Suprapubic skin (tissue), 3 donors: ENCODE results near the gene UHRF1.

ENCODE experiments used
- CTCF ChIP-seq, 2 donors: fragments of 200-600 bp in 1 of 2; fragments of 450-650 bp in 1 of 2; sonication (generic) in 1 of 2; IDR thresholded peaks; one replicate each; pipeline ENCODE4 v1.5.1; 2016 to 2019; ENCODE audit warnings: antibody characterized with exemption in 2 of 2, mild to moderate bottlenecking in 1 of 2, moderate library complexity in 1 of 2
- POLR2AphosphoS5 ChIP-seq, 3 donors: sonication (generic); formaldehyde crosslinking; IDR thresholded peaks; one replicate each; pipeline ENCODE4 v1.6.1; 2017; ENCODE audit warnings: antibody characterized with exemption in 3 of 3

DNA sequence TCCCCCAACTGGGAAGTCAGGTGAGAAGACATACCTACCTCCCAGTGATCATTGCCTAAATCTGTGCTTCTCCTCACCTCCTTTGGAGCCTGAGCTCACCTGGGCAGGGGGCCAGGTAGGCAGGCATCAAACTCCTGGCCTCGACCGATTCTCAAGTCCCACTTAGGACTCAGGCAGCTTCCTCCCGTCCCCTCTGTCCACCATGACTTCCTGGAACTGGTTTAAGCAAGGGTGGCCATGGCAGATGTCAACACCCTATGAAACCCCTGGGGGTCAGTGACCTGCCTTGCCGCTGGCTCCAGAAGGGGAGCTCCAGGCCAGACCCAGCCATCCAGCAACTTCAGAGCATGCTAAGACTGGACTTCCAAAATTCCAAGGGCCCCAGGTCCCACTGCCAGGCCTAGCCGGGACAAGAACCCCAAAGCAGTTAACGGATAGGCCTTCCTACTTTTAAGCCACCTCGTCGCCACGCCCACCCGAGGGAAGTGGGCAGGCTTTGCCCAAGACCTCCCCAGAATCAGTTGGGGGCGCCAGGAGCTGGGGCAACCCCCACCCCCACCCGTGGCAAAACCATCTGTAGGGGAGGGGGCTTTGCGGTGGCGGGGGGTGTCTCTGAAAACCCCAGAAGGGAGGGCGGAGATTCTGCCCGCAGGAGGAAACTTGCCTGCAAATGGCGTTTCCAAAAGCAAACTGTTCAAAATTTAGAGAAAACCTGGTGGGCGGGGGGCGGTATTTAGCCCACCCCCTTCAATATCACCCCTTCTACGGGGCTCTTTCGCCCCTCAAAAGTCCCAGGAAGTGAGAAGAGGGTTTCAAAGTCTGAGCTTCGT is 42.5 kb upstream of the UHRF1 start:
- TF ChIP-seq CTCF (IDR thresholded peaks at IDR 0.05) (no peak), POLR2AphosphoS5 (IDR thresholded peaks at IDR 0.05) (no peak)
